Stomach smooth muscle (tissue), 2 donors: ENCODE measurements around the gene CAB39.

Source experiments
- H3K27ac ChIP-seq: one replicate; pipeline ENCODE4 v1.7.0; 2013; ENCODE audit warnings: mild to moderate bottlenecking, low read length, inconsistent platforms
- H3K27me3 ChIP-seq, 2 donors: one replicate each; pipeline ENCODE4 v1.7.0; 2013; ENCODE audit warnings: low read length in 2 of 2; ENCODE audit not compliant: insufficient read depth in 2 of 2, control insufficient read depth in 1 of 2
- H3K36me3 ChIP-seq, 2 donors: one replicate each; pipeline ENCODE4 v1.7.0; 2013; ENCODE audit warnings: low read length in 2 of 2; ENCODE audit not compliant: control insufficient read depth in 2 of 2, insufficient read depth in 2 of 2
- H3K4me1 ChIP-seq: one replicate; pipeline ENCODE4 v1.7.0; 2013; ENCODE audit warnings: low read length; ENCODE audit not compliant: control insufficient read depth, insufficient read depth
- H3K4me3 ChIP-seq, 2 donors: one replicate each; pipeline ENCODE4 v1.7.0; 2013; ENCODE audit warnings: low read length in 2 of 2
- H3K9ac ChIP-seq, 2 donors: one replicate each; pipeline ENCODE4 v1.7.0; 2013; ENCODE audit warnings: low read length in 2 of 2, mild to moderate bottlenecking in 1 of 2
- H3K9me3 ChIP-seq, 2 donors: one replicate each; pipeline ENCODE4 v1.7.0; 2013; ENCODE audit warnings: low read length in 2 of 2; ENCODE audit not compliant: control insufficient read depth in 2 of 2
- donor health status: healthy.
- donor health status: Pancreatic carcinoma.

Gene CAB39

GRCh38 chr2:230684270-230685168 is 28.1 kb upstream of the CAB39 start:
- H3K27ac ChIP-seq: peak overlapping the region; percentile 19

DNA sequence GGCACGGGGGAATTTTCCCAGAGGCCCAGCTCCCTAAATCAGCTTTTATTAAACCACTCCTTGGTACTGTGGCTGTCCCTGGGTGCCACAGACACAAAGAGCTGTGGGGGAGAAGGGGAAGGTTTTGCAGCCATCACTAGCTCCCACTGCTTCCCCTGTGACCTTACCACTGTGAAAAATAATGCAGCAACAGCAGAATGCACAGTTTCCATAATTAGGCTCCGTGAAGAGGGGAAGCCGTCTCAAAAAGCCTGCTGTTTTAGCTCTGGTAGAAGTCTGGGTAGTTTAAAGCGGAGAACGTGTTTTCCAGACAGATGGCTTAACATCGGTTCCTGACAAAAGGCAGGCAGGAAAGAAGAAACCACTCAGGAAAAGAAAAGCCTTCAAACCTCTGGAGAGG is 27.5 kb upstream of the CAB39 start:
- Histone ChIP-seq H3K36me3 (no peaks in the 10 kb centered on the region), H3K27ac (peak overlapping the region; percentile 19)

More at GRCh38 chr2:230684270-230685168, 28.1 kb upstream of the CAB39 start:
- Histone ChIP-seq H3K9ac (no peak overlapping the region), H3K4me1 (no peaks in the 10 kb centered on the region), H3K36me3 (no peaks in the 10 kb centered on the region), H3K9me3 (peaks cover 0 to 4% of the 10 kb centered on the region in 2 donors), H3K4me3 (no peak overlapping the region), H3K27me3 (no peaks in the 10 kb centered on the region)

GRCh38 chr2:230687498-230687897 is 25.1 kb upstream of the CAB39 start:
- no peaks in the 10 kb centered on the region for H3K27me3 ChIP-seq
- H3K36me3 ChIP-seq: no peaks in the 10 kb centered on the region
- H3K4me1 ChIP-seq: peaks cover 9% of the 10 kb centered on the region
- H3K9ac ChIP-seq: no peak overlapping the region
- peaks cover 0 to 2% of the 10 kb centered on the region in 2 donors for H3K9me3 ChIP-seq
- H3K4me3 ChIP-seq: no peak overlapping the region
- H3K27ac ChIP-seq: no peak overlapping the region

More for the DNA sequence above, 27.5 kb upstream of the CAB39 start:
- no peak overlapping the region for H3K9ac ChIP-seq
- no peaks in the 10 kb centered on the region for H3K27me3 ChIP-seq
- no peak overlapping the region for H3K4me3 ChIP-seq
- peaks cover 0 to 4% of the 10 kb centered on the region in 2 donors for H3K9me3 ChIP-seq
- H3K4me1 ChIP-seq: peaks cover 2% of the 10 kb centered on the region

DNA sequence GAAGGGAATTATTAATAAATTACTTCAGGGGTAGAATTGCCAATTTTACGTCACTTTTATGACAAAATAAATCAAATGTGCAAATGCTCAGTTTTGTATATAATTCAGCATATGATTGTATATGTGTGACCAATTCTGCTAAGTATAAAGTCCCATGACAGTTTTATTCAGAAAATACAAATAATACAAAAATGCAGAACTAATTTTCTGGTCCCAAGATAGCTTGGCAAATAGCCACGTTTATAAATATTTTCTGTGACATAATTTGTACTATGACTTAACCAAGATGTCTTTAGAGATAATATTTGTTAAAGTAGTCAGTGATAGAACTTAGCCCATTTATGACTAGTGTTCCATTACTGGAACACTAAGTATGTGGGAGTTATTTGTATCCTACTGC is 24.2 kb upstream of the CAB39 start:
- Histone ChIP-seq H3K4me1 (peaks cover 9% of the 10 kb centered on the region), H3K36me3 (no peaks in the 10 kb centered on the region), H3K27me3 (no peaks in the 10 kb centered on the region), H3K9ac (no peak overlapping the region), H3K4me3 (no peak overlapping the region), H3K27ac (no peak overlapping the region), H3K9me3 (no peaks in the 10 kb centered on the region)

DNA sequence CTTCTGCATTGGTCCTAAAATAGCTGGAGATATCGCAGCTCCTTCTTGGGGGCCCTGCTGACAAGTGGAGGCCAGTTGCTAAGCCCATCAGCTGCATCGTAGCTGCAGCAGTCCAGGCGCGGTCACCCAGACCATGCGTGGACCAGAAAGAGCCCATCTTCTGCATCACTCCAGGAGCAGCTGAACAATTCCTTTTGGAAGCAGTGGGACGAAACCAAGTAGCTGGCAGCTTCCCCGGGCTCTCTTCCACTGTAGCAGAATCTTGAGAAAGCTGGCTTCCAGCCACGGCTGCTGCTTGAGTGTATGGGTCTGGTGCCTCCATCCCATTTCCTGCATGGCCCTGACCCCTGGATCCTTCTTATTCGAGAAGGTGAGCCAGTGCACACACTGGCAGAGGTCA is 22.2 kb upstream of the CAB39 start:
- H3K4me3 ChIP-seq: no peak overlapping the region
- peaks cover 9% of the 10 kb centered on the region for H3K4me1 ChIP-seq
- H3K9me3 ChIP-seq: no peaks in the 10 kb centered on the region
- H3K27me3 ChIP-seq: no peaks in the 10 kb centered on the region
- no peak overlapping the region for H3K9ac ChIP-seq
- no peaks in the 10 kb centered on the region for H3K36me3 ChIP-seq
- no peak overlapping the region for H3K27ac ChIP-seq

GRCh38 chr2:230691005-230691647 is 21.5 kb upstream of the CAB39 start:
- no peak overlapping the region for H3K4me3 ChIP-seq
- H3K27ac ChIP-seq: no peak overlapping the region
- no peaks in the 10 kb centered on the region for H3K27me3 ChIP-seq
- no peak overlapping the region for H3K9ac ChIP-seq
- no peaks in the 10 kb centered on the region for H3K36me3 ChIP-seq
- H3K4me1 ChIP-seq: peaks cover 9% of the 10 kb centered on the region
- no peaks in the 10 kb centered on the region for H3K9me3 ChIP-seq

GRCh38 chr2:230692760-230693159 is 19.9 kb upstream of the CAB39 start:
- no peak overlapping the region for H3K9ac ChIP-seq
- no peaks in the 10 kb centered on the region for H3K36me3 ChIP-seq
- no peaks in the 10 kb centered on the region for H3K27me3 ChIP-seq
- H3K9me3 ChIP-seq: no peaks in the 10 kb centered on the region
- H3K4me3 ChIP-seq: no peak overlapping the region
- no peak overlapping the region for H3K27ac ChIP-seq
- H3K4me1 ChIP-seq: peaks cover 9% of the 10 kb centered on the region

DNA sequence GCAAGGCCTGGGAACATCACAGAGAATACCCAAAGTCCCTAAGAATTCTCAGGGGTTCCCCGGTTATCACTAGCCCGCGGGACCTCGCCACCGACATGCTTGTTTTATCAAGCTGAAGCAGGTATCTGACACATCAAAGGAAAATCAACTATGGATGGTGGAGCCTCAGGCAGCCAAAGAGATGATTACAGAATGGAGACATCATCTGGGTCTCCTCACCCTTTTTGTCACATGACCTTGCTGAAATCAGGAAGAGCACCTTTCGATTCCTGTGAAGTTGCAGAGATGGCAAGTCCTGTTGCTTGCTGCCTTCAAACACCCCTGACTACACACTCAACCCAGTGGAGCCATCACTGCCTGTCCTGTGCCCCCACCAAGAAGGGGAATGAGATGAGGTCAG is 19.2 kb upstream of the CAB39 start:
- H3K4me1 ChIP-seq: peaks cover 9% of the 10 kb centered on the region
- no peak overlapping the region for H3K4me3 ChIP-seq
- no peak overlapping the region for H3K27ac ChIP-seq
- H3K27me3 ChIP-seq: no peaks in the 10 kb centered on the region
- H3K36me3 ChIP-seq: no peaks in the 10 kb centered on the region
- H3K9me3 ChIP-seq: no peaks in the 10 kb centered on the region
- no peak overlapping the region for H3K9ac ChIP-seq

- H3K36me3 ChIP-seq: no peaks in the 10 kb centered on the region
These were observed 18.4 kb upstream of the CAB39 start for GRCh38 chr2:230694241-230694640.

DNA sequence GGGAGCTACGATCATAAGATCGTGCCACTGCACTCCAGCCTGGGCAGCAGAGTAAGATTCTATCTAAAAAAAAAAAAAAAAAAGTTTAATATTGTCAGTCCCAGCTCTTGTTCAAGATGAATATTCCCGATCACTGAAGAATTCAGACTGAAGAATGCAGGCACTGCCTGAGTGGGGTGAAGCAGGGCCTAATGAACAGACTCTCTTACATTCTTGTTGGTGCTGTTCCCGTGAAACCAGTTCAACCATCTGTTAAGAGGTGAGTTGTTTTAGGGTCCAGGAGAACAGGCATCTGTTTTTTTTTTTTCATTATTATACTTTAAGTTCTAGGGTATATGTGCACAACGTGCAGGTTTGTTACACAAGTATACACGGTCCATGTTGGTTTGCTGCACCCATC is 17.1 kb upstream of the CAB39 start:
- Histone ChIP-seq H3K4me3 (no peak overlapping the region), H3K27me3 (no peaks in the 10 kb centered on the region), H3K4me1 (peaks cover 4% of the 10 kb centered on the region), H3K27ac (no peak overlapping the region), H3K36me3 (no peaks in the 10 kb centered on the region), H3K9ac (no peak overlapping the region), H3K9me3 (no peaks in the 10 kb centered on the region)

More at GRCh38 chr2:230694241-230694640, 18.4 kb upstream of the CAB39 start:
- H3K9me3 ChIP-seq: no peaks in the 10 kb centered on the region
- no peak overlapping the region for H3K4me3 ChIP-seq
- no peak overlapping the region for H3K9ac ChIP-seq
- peaks cover 9% of the 10 kb centered on the region for H3K4me1 ChIP-seq
- H3K27ac ChIP-seq: no peak overlapping the region
- no peaks in the 10 kb centered on the region for H3K27me3 ChIP-seq

DNA sequence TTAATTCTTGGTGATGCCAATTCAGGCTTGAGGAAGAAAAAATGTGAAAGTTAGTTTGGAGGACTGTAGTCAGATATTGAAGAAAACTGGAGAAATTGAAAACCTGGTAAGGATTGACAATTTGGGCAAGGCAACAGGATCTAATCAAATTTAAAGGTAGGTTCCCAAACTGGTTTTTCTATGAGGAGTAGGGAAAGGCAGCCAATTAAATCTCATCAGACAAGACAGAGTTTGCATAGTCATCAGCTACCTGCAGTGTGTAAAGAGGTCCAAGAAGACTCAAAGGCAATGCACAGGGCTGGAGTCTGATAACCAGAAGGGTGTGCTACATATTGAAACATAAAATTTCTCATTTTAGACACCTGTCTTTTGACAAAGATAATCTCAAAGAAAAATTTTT is 16.0 kb upstream of the CAB39 start:
- no peaks in the 10 kb centered on the region for H3K27me3 ChIP-seq
- no peaks in the 10 kb centered on the region for H3K9me3 ChIP-seq
- no peaks in the 10 kb centered on the region for H3K4me1 ChIP-seq
- no peak overlapping the region for H3K4me3 ChIP-seq
- no peak overlapping the region for H3K9ac ChIP-seq
- H3K36me3 ChIP-seq: no peaks in the 10 kb centered on the region
- H3K27ac ChIP-seq: no peak overlapping the region
